GM12872 (cell line): ENCODE measurements around the gene FRRS1.

ENCODE experiments used
- CTCF ChIP-seq: IDR thresholded peaks from 3 replicates; pipeline ENCODE4 v1.5.1; 2011; ENCODE audit warnings: low read depth, mild to moderate bottlenecking, low read length, moderate library complexity; ENCODE audit not compliant: insufficient read depth

Gene FRRS1

GRCh38 chr1:99789715-99790114, 23.3 kb upstream of the FRRS1 start:
- TF ChIP-seq CTCF = no peak

DNA sequence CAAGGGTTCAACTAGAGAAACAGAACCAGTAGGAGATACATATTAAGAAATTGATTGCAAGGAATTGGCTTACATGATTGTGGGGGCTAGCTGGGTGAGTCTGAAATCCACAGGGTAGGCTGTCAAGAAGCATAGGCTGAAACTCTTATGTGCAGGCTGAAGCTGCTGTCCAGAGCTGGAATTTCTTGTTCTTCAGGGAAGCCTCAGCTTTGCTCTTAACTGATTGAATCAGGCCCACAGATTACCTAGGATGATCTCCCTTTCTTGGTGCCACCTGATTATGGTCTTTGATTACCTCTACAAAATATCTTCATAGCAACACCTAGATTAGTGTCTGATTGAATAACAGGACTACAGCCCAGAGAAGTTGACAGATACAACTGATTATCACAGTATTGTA, 22.5 kb upstream of the FRRS1 start:
- no peak for TF ChIP-seq CTCF

DNA sequence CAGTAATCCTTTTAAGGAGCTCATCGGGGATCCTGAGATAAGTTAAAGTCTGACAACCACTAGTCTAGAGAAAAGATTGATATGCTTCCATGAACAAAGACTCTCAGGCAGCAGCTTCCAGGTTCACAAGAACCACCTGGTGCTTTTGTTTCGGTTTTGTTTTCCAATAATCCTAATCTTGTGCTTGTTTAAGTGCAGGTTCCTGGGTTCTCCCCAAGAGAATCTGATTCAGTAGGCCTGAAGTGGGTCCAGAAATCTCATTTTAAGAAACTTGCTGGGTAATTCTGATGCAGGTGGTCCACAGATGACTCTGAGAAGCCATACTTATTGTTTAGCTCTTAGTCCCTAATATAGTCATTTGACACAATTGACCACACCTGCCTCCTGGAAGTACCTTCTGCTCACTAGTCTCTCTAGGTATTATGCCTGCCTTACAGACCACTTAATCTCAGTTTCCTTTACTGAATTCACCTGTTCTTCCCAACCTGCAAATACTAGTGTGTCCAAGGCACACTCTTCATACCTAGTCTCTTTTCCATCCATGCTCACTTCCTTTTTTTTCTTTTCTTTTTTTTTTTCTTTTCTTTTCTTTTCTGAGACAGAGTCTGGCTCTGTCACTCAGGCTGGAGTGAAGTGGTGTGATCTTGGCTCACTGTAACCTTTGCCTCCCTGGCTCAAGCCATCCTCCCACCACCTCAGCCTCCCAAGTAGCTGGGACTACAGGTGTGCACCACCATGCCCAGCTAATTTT, 20.5 kb upstream of the FRRS1 start:
- TF ChIP-seq CTCF = no peak

GRCh38 chr1:99784809-99785255, 18.4 kb upstream of the FRRS1 start:
- no peak for TF ChIP-seq CTCF

DNA sequence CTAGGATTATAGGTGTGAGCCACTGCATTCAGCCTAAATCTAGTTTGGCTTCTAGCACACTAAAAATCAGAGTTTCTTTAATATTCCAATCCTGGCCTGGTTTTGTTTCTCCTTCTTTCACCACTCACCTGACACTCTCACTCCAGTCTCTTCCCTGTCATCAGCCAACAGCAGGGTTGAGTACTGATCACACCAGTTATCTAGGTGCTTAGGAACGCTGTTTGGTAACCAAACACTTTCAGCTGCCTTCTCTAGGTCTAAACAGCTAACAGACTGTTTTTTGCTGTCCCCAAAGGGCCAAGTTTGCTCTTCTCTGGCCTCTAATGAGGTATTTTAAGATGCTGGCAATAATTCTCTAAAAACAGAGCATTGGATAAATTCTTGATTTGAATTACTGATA, 17.7 kb upstream of the FRRS1 start:
- no peak for TF ChIP-seq CTCF

- no peak for TF ChIP-seq CTCF
Measured at GRCh38 chr1:99782920-99783319, 16.5 kb upstream of the FRRS1 start.

DNA sequence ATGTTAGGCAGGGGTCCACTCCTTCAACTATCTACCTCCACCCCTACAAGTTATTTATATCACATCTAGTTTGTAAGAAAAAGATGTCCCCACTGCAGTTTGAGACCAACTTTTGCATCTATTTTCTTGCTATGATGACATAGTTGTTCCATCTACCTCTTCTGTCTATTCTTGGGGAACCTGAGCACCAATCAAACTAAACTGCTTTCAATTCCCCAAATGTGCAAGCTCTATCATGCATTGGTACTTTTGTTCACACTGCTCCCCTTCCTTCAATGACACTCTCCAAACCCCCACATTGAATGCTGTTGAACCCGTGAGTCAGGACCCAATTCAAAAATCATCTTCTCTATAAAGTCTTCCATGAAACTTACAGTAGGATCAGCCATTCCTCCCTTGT, 16.0 kb upstream of the FRRS1 start:
- no peak for TF ChIP-seq CTCF

GRCh38 chr1:99781798-99782197, 15.4 kb upstream of the FRRS1 start:
- no peak for TF ChIP-seq CTCF
